Activated CD4-positive, alpha-beta T cell treated with anti-CD3 and anti-CD28 coated beads for 48 hours (primary cell): ENCODE results near the gene DENND1B.

ENCODE experiments used
- DNase-seq: peaks from one replicate; pipeline ENCODE4 v3.0.0-alpha.2; 2020

DENND1B gene

GRCh38 chr1:197462539-197462938, 312.7 kb downstream of the DENND1B start:
- DNase-seq = no peak
